Type B pancreatic cell (in vitro differentiated cells): ENCODE measurements around the gene SOX13. TPM values are rescaled to one million over a fixed set of nuclear protein-coding genes. Genes with fewer than 3 reads are reported as not detected.

Experiments used
- DNase-seq: peaks from one replicate; pipeline ENCODE4 v3.0.0; 2021; ENCODE audit warnings: mixed read lengths; ENCODE audit not compliant: unreplicated experiment; ENCODE audit errors: extremely low spot score
- H3K27ac Mint-ChIP-seq: 2 replicates; pipeline ENCODE4 v1.8.0; 2021; ENCODE audit warnings: mild to moderate bottlenecking, mixed read lengths
- H3K27me3 Mint-ChIP-seq: 2 replicates; pipeline ENCODE4 v1.8.0; 2021; ENCODE audit warnings: mixed read lengths
- H3K36me3 Mint-ChIP-seq: 2 replicates; pipeline ENCODE4 v1.8.0; 2021; ENCODE audit warnings: mixed read lengths
- H3K4me1 Mint-ChIP-seq: one replicate; pipeline ENCODE4 v1.8.0; 2021; ENCODE audit warnings: mixed read lengths; ENCODE audit not compliant: unreplicated experiment
- H3K4me3 Mint-ChIP-seq: 2 replicates; pipeline ENCODE4 v1.8.0; 2021; ENCODE audit warnings: mild to moderate bottlenecking, mixed read lengths
- H3K9me3 Mint-ChIP-seq: 2 replicates; pipeline ENCODE4 v1.8.0; 2021; ENCODE audit warnings: mixed read lengths
- total RNA-seq: library from RNA; stranded (reverse); gene quantifications from 2 replicates; pipeline ENCODE4 v1.2.1, GENCODE V29; 2021; ENCODE audit warnings: low replicate concordance
- TF ChIP-seq, protein P1 (sequence below): fragments of 200-600 bp; sonication (generic); conservative IDR thresholded peaks from 2 replicates; pipeline ENCODE4 v1.5.0; 2021; ENCODE audit warnings: antibody characterized with exemption, mild to moderate bottlenecking

SOX13 gene
- total RNA-seq, 1 donor from 2014 or later = 39.4 TPM

GRCh38 chr1:204077979-204078696 lies 5.2 kb downstream of the SOX13 start:
- TF ChIP-seq, protein P1, sequence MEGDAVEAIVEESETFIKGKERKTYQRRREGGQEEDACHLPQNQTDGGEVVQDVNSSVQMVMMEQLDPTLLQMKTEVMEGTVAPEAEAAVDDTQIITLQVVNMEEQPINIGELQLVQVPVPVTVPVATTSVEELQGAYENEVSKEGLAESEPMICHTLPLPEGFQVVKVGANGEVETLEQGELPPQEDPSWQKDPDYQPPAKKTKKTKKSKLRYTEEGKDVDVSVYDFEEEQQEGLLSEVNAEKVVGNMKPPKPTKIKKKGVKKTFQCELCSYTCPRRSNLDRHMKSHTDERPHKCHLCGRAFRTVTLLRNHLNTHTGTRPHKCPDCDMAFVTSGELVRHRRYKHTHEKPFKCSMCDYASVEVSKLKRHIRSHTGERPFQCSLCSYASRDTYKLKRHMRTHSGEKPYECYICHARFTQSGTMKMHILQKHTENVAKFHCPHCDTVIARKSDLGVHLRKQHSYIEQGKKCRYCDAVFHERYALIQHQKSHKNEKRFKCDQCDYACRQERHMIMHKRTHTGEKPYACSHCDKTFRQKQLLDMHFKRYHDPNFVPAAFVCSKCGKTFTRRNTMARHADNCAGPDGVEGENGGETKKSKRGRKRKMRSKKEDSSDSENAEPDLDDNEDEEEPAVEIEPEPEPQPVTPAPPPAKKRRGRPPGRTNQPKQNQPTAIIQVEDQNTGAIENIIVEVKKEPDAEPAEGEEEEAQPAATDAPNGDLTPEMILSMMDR = no peak
- Mint-ChIP-seq H3K27ac (peak overlapping the region; percentile 86), H3K27me3 (no peaks in the 10 kb centered on the region), H3K4me3 (peak overlapping the region; percentile 75), H3K36me3 (no peaks in the 10 kb centered on the region), H3K4me1 (peaks cover 61% of the 10 kb centered on the region), H3K9me3 (no peaks in the 10 kb centered on the region)
- no peak for DNase-seq

DNA sequence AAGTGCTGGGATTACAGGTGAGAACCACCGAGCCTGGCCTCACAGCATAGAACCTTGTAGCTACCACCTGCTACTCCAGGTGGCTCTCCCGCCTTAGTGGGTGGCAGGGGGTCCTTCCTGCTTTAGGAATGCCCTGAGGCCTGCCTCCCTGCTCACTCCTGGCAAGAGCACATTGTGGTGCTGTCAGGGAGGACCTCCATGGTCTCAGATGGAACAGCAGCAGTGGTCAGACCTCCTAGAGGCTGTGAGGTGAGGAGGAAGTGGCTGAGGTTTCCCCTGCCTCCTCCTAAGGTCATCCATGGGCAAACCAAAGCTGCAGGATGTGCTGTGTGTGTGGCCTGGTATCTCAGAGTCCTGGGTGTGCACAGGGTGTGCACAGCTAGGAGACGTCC lies 6.7 kb downstream of the SOX13 start:
- Mint-ChIP-seq H3K36me3 (no peaks in the 10 kb centered on the region), H3K27me3 (no peaks in the 10 kb centered on the region), H3K9me3 (no peaks in the 10 kb centered on the region), H3K4me3 (peak overlapping the region; percentile 54), H3K27ac (peak overlapping the region; percentile 87), H3K4me1 (peaks cover 75% of the 10 kb centered on the region)
- TF ChIP-seq, protein P1 = no peak
- no peak for DNase-seq

- no peak for DNase-seq
- H3K27ac Mint-ChIP-seq = peak overlapping the region; percentile 87
- H3K9me3 Mint-ChIP-seq = no peaks in the 10 kb centered on the region
- H3K27me3 Mint-ChIP-seq = no peaks in the 10 kb centered on the region
- TF ChIP-seq, protein P1 = no peak
- no peaks in the 10 kb centered on the region for H3K36me3 Mint-ChIP-seq
- peaks cover 76% of the 10 kb centered on the region for H3K4me1 Mint-ChIP-seq
- peak overlapping the region; percentile 67 for H3K4me3 Mint-ChIP-seq
Measured at GRCh38 chr1:204080163-204080903, 7.4 kb downstream of the SOX13 start.

DNA sequence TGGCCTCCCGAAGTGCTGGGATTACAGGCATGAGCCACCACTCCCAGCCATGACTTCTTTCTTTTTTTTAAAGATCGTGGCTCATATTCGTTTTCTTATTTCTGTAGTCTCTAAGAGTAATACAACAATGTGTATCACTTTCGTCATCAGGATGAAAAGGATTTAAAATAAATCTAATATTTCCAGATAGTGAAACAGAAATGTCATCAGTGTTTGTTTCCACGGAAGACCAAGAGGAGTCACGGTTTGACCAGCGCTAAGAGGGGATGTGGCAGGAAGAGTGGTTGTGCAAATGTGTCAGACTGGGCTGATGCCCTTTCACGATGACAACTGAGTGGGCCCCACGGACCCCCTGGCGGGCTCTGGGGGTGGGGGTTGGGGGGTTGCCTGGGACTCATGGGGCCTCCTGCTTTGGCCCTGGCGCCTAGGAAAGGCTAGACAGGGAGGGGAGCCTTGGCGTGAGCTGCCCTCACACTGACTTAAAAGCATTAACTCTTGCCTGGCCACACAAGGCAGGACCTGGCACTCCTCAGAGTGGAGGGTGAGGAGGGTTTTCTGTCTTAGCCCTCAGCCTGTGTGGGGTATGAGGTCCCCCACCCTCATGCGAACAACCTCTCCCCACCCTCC lies 8.4 kb downstream of the SOX13 start:
- no peaks in the 10 kb centered on the region for H3K36me3 Mint-ChIP-seq
- DNase-seq = no peak
- no peaks in the 10 kb centered on the region for H3K27me3 Mint-ChIP-seq
- peaks cover 67% of the 10 kb centered on the region for H3K4me1 Mint-ChIP-seq
- H3K4me3 Mint-ChIP-seq = peak overlapping the region; percentile 56
- TF ChIP-seq, protein P1 = no peak
- peak overlapping the region; percentile 87 for H3K27ac Mint-ChIP-seq
- H3K9me3 Mint-ChIP-seq = no peaks in the 10 kb centered on the region

DNA sequence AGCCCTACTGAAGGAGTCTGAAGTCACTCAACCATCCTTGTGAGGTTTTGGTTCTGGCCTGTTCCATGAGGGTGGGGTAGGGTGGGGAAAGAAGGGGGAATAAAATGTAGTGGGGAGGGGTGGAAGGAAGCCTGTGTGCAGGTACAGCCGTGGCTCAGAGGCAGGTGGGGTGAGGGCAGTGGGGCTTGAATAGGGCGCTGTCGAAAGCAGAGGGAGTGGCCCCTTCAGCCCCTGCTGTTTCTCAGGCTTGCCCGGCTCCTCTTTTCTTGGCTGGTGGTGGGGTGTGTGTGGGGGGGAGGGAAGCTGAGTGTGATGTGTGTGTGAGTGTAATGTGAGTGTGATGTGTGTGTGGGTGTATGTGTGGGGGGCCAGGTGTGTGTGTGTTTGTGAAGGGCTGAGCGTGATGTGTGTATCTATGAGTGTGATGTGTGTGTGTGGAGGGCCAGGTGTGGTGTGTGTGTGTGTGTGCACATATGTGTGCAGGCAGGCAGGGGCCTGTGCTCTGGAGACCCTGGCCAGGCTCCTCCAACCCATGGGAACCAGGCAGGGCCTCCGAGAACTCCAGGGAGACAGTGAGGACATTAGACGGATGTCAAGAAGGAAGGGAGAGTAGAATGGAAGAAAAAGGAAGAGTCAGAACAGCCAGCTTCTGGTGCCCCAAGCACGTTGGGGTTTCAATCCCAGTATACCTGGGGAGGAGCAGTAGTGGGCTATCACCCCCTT lies 9.0 kb downstream of the SOX13 start:
- Mint-ChIP-seq H3K27ac (peak overlapping the region; percentile 68), H3K36me3 (no peaks in the 10 kb centered on the region), H3K9me3 (no peaks in the 10 kb centered on the region), H3K4me1 (peaks cover 62% of the 10 kb centered on the region), H3K4me3 (peak overlapping the region; percentile 54), H3K27me3 (no peaks in the 10 kb centered on the region)
- no peak for DNase-seq
- TF ChIP-seq, protein P1 = no peak
